ENCODE data around the gene TBC1D5. TPM values are rescaled to one million over a fixed set of nuclear protein-coding genes. Genes with fewer than 3 reads are reported as not detected.

Gene TBC1D5, protein sequence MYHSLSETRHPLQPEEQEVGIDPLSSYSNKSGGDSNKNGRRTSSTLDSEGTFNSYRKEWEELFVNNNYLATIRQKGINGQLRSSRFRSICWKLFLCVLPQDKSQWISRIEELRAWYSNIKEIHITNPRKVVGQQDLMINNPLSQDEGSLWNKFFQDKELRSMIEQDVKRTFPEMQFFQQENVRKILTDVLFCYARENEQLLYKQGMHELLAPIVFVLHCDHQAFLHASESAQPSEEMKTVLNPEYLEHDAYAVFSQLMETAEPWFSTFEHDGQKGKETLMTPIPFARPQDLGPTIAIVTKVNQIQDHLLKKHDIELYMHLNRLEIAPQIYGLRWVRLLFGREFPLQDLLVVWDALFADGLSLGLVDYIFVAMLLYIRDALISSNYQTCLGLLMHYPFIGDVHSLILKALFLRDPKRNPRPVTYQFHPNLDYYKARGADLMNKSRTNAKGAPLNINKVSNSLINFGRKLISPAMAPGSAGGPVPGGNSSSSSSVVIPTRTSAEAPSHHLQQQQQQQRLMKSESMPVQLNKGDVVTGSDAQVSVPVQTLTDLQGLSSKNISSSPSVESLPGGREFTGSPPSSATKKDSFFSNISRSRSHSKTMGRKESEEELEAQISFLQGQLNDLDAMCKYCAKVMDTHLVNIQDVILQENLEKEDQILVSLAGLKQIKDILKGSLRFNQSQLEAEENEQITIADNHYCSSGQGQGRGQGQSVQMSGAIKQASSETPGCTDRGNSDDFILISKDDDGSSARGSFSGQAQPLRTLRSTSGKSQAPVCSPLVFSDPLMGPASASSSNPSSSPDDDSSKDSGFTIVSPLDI
- total RNA-seq (2021; ENCODE audit: unreplicated experiment) (30.4 TPM), Bru-seq, nascent RNA (percentile 69 among the genes with signal in this experiment), BruChase-seq, experiment 1, labeled RNA remaining after a 2-hour chase (percentile 60 among the genes with signal in this experiment), BruChase-seq, experiment 2, labeled RNA remaining after a 6-hour chase (percentile 59 among the genes with signal in this experiment)
- polyA plus RNA-seq (2012; ENCODE audit: insufficient read length): 11.7 TPM
- long read RNA-seq, partial matches to known transcripts: 5 of 44 reads
- long read RNA-seq, other reads (novel, unspliced or antisense): 38 of 44 reads

DNA sequence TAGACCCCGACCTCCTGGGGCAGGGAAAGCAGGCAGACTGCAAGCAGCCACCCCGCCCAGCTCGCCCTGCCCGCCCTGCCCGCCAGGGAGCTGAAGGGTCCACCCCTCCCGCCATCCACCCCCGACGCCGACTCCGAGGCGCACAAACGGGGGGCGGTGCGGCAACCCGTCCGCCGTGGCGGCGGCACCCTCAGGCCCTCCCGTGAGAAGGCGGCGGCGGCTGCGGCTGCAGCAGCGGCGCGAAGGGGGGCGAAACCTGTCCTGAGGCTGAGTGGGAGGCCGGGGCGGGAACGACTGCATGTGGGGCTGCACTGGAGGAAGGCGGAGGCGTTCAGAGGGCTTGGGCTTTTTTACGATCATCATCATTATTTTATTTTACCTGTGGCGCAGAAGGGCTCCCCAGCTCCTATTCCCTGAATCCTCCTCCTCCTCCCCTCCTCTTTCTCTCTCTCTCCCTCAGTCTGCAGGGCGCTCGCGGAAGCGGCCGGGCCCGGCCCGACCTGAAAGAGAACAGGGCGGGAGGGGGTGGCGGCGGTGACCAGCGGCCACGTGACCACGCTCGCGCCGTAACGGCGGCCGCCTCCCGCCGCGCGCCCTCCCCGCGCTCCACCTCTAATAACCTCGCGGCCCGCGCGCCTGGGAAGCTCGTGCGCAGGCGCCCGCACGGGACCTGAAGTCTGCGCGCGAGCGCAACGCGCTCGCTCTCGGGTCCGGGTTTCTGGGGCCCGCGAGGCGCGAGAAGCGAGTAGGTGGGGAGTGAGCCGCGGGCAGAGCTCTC is at the start of gene TBC1D5:
Gene TBC1D5 (minus strand): TSS at position 530 of the 778 bp plus-strand sequence. CDS start 234,061 bp downstream, outside the sequence.
- Histone ChIP-seq H3K27ac (ENCODE audit: low read length) (peak within 1 kb of the TSS; percentile 97), H3K9me3 (ENCODE audit: control insufficient read depth, insufficient read depth, low read depth, low read length) (no peaks in the 10 kb centered on the region), H3K27me3 (ENCODE audit: control insufficient read depth, insufficient read depth, low read length) (no peaks in the 10 kb centered on the region), H3K36me3 (ENCODE audit: control insufficient read depth, insufficient read depth, low read length) (no peaks in the 10 kb centered on the region; the same call in 1 of the 2 replicates), H3K4me3 (ENCODE audit: low read depth in 2 of 2, low read length in 2 of 2) (peak within 1 kb of the TSS; percentile 66 to 86), H3K4me1 (ENCODE audit: control insufficient read depth, insufficient read depth, low read length) (peaks cover 11% of the 10 kb centered on the region)
- peak; percentile 91 for ATAC-seq
- peak; percentile 84 for DNase-seq (ENCODE audit: low read depth, low spot score)
- no TSS peak for BruUV-seq (replicated peaks)
- intact Hi-C loops (cut with micrococcal nuclease; ENCODE audit: unreplicated experiment) (no loop called here), in situ Hi-C loops (cut with HindIII; ENCODE audit: low pct_unique_long_range_greater_than_20kb, low sequenced_read_pairs) (no loop called here)
- ChIA-PET CTCF (interaction anchor here (1.0 to 1.1 kb wide), 2 partner anchors 11 to 97 kb away, joined by 3 to 4 read pairs; no protein-coding TSS in a partner anchor), POLR2A (interaction anchor here (0.7 kb wide), 1 partner anchor 11 kb away, joined by 6 read pairs; no protein-coding TSS in a partner anchor)
- TF ChIP-seq SIN3A (IDR thresholded peaks at IDR 0.05; ENCODE audit: borderline replicate concordance, insufficient read depth, low read depth, low read length) (no peak), TCF7L2 (IDR thresholded peaks at IDR 0.05; ENCODE audit: low read depth, low read length) (0 out of 2 replicates have a peak, but pooled peaks have one; percentile 43), POLR2AphosphoS5 (IDR thresholded peaks at IDR 0.05; ENCODE audit: low read depth, low read length) (peak; percentile 66; the same call in 1 of the 2 replicates)

DNA sequence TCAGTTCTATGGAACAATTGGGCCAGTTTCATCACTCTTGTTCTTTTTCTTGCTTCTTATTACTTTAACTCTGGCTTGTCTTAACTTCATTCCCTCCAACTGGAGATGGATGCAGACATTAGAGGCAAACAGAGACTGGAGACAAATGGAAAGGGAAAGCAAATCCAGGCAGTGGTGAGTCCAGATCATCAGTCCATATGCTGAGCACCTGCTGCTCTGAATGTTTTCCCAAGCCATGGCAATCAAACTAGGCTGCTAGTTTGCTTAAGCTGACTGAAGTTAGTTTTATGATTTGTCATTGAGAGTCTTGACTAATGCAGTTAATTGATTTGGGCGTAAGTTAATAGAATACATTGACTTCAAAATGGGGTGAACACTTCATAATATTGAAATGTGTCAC is 41.0 kb upstream of the TBC1D5 start:
- ChIA-PET CTCF (no interaction called here), POLR2A (no interaction called here)
- intact Hi-C loops (cut with micrococcal nuclease; ENCODE audit: unreplicated experiment) (no loop called here), in situ Hi-C loops (cut with HindIII; ENCODE audit: low pct_unique_long_range_greater_than_20kb, low sequenced_read_pairs) (no loop called here)
- BruUV-seq (replicated peaks): no TSS peak
- TF ChIP-seq POLR2AphosphoS5 (IDR thresholded peaks at IDR 0.05; ENCODE audit: low read depth, low read length): no peak
- TF ChIP-seq, protein P1, sequence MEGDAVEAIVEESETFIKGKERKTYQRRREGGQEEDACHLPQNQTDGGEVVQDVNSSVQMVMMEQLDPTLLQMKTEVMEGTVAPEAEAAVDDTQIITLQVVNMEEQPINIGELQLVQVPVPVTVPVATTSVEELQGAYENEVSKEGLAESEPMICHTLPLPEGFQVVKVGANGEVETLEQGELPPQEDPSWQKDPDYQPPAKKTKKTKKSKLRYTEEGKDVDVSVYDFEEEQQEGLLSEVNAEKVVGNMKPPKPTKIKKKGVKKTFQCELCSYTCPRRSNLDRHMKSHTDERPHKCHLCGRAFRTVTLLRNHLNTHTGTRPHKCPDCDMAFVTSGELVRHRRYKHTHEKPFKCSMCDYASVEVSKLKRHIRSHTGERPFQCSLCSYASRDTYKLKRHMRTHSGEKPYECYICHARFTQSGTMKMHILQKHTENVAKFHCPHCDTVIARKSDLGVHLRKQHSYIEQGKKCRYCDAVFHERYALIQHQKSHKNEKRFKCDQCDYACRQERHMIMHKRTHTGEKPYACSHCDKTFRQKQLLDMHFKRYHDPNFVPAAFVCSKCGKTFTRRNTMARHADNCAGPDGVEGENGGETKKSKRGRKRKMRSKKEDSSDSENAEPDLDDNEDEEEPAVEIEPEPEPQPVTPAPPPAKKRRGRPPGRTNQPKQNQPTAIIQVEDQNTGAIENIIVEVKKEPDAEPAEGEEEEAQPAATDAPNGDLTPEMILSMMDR (IDR thresholded peaks at IDR 0.05): no peak
- no peak for TF ChIP-seq TCF7L2 (IDR thresholded peaks at IDR 0.05; ENCODE audit: low read depth, low read length)
- TF ChIP-seq SIN3A (IDR thresholded peaks at IDR 0.05; ENCODE audit: borderline replicate concordance, insufficient read depth, low read depth, low read length): no peak
- TF ChIP-seq, protein P2, sequence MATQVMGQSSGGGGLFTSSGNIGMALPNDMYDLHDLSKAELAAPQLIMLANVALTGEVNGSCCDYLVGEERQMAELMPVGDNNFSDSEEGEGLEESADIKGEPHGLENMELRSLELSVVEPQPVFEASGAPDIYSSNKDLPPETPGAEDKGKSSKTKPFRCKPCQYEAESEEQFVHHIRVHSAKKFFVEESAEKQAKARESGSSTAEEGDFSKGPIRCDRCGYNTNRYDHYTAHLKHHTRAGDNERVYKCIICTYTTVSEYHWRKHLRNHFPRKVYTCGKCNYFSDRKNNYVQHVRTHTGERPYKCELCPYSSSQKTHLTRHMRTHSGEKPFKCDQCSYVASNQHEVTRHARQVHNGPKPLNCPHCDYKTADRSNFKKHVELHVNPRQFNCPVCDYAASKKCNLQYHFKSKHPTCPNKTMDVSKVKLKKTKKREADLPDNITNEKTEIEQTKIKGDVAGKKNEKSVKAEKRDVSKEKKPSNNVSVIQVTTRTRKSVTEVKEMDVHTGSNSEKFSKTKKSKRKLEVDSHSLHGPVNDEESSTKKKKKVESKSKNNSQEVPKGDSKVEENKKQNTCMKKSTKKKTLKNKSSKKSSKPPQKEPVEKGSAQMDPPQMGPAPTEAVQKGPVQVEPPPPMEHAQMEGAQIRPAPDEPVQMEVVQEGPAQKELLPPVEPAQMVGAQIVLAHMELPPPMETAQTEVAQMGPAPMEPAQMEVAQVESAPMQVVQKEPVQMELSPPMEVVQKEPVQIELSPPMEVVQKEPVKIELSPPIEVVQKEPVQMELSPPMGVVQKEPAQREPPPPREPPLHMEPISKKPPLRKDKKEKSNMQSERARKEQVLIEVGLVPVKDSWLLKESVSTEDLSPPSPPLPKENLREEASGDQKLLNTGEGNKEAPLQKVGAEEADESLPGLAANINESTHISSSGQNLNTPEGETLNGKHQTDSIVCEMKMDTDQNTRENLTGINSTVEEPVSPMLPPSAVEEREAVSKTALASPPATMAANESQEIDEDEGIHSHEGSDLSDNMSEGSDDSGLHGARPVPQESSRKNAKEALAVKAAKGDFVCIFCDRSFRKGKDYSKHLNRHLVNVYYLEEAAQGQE (IDR thresholded peaks at IDR 0.05; ENCODE audit: insufficient read depth in 1 of 2, low read depth in 2 of 2, low read length in 1 of 2): no peak
- no peaks in the 10 kb centered on the region for H3K4me1 ChIP-seq (ENCODE audit: control insufficient read depth, insufficient read depth, low read length)
- DNase-seq (ENCODE audit: low read depth, low spot score) (no peak), ATAC-seq (no peak)
- H3K27ac ChIP-seq (ENCODE audit: low read length): no peak overlapping the region
- no peaks in the 10 kb centered on the region for H3K36me3 ChIP-seq (ENCODE audit: control insufficient read depth, insufficient read depth, low read length)
- H3K27me3 ChIP-seq (ENCODE audit: control insufficient read depth, insufficient read depth, low read length): no peaks in the 10 kb centered on the region
- no peak overlapping the region for H3K4me3 ChIP-seq (ENCODE audit: low read depth in 2 of 2, low read length in 2 of 2)
- no peaks in the 10 kb centered on the region for H3K9me3 ChIP-seq (ENCODE audit: control insufficient read depth, insufficient read depth, low read depth, low read length)

Data from Panc1 (cell line).